Renal cortical epithelial cell (primary cell): ENCODE results near the gene FBXL4. TPM values are rescaled to one million over a fixed set of nuclear protein-coding genes. Genes with fewer than 3 reads are reported as not detected.

Source experiments
- DNase-seq: peaks from one replicate; pipeline ENCODE4 v3.0.0-alpha.2; 2011; ENCODE audit warnings: low read depth
- total RNA-seq: library from RNA; depleted of rRNA; stranded (reverse); fragments of >200 nt; gene quantifications from 2 replicates; pipeline ENCODE4 v1.2.3, GENCODE V29; 2014

FBXL4 gene
- total RNA-seq, 1 donor from 2014 or later, result 39.4 TPM

GRCh38 chr6:98880486-98880885 lies 67.3 kb downstream of the FBXL4 start:
- no peak for DNase-seq

GRCh38 chr6:98877250-98877649 lies 70.5 kb downstream of the FBXL4 start:
- no peak for DNase-seq

- no peak for DNase-seq
These were observed 72.4 kb downstream of the FBXL4 start for GRCh38 chr6:98875375-98875774.

GRCh38 chr6:98871821-98872220 lies 75.9 kb downstream of the FBXL4 start:
- DNase-seq, result no peak

- peak; percentile 91 for DNase-seq
These were observed 76.7 kb downstream of the FBXL4 start for GRCh38 chr6:98871057-98871456.

GRCh38 chr6:98864497-98864896 lies 83.2 kb downstream of the FBXL4 start:
- no peak for DNase-seq

GRCh38 chr6:98848539-98849242 lies 99.1 kb downstream of the FBXL4 start:
- no peak for DNase-seq

GRCh38 chr6:98847779-98848538 lies 99.8 kb downstream of the FBXL4 start:
- DNase-seq, result no peak

- no peak for DNase-seq
These were observed 100.3 kb downstream of the FBXL4 start for GRCh38 chr6:98847416-98847778.

GRCh38 chr6:98846021-98846380 lies 101.7 kb downstream of the FBXL4 start:
- DNase-seq, result no peak

GRCh38 chr6:98845211-98846020 lies 102.3 kb downstream of the FBXL4 start:
- DNase-seq, result peak; percentile 58

GRCh38 chr6:98844244-98845210 lies 103.2 kb downstream of the FBXL4 start:
- DNase-seq, result no peak

- no peak for DNase-seq
These were observed 104.2 kb downstream of the FBXL4 start for GRCh38 chr6:98843271-98844243.

GRCh38 chr6:98842342-98843180 lies 105.2 kb downstream of the FBXL4 start:
- no peak for DNase-seq

- DNase-seq, result no peak
These were observed 106.0 kb downstream of the FBXL4 start for GRCh38 chr6:98841621-98842341.

- no peak for DNase-seq
These were observed 106.7 kb downstream of the FBXL4 start for GRCh38 chr6:98840996-98841513.

GRCh38 chr6:98840385-98840784 lies 107.4 kb downstream of the FBXL4 start:
- no peak for DNase-seq

- DNase-seq, result peak; percentile 12
These were observed 107.9 kb downstream of the FBXL4 start for GRCh38 chr6:98839781-98840361.
